A549 treated with Mapracorat at 1 μM for 4 hours (cell line): Measurements from ENCODE around the gene GOLGA8A. TPM values are rescaled to one million over a fixed set of nuclear protein-coding genes. Genes with fewer than 3 reads are reported as not detected.

Experiments used
- total RNA-seq: library from RNA; stranded (reverse); fragments of 200-300 nt; extraction: Qiagen RNA extraction; gene quantifications from 5 replicates; pipeline ENCODE4 v1.2.3, GENCODE V29; 2022

GOLGA8A gene, protein sequence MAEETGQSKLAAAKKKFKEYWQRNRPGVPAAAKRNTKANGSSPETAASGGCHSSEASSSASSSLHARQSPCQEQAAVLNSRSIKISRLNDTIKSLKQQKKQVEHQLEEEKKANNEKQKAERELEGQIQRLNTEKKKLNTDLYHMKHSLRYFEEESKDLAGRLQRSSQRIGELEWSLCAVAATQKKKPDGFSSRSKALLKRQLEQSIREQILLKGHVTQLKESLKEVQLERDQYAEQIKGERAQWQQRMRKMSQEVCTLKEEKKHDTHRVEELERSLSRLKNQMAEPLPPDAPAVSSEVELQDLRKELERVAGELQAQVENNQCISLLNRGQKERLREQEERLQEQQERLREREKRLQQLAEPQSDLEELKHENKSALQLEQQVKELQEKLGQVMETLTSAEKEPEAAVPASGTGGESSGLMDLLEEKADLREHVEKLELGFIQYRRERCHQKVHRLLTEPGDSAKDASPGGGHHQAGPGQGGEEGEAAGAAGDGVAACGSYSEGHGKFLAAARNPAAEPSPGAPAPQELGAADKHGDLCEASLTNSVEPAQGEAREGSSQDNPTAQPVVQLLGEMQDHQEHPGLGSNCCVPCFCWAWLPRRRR
- total RNA-seq, result 4.2 to 11.6 TPM (median 8.9 TPM) in 5 replicates

DNA sequence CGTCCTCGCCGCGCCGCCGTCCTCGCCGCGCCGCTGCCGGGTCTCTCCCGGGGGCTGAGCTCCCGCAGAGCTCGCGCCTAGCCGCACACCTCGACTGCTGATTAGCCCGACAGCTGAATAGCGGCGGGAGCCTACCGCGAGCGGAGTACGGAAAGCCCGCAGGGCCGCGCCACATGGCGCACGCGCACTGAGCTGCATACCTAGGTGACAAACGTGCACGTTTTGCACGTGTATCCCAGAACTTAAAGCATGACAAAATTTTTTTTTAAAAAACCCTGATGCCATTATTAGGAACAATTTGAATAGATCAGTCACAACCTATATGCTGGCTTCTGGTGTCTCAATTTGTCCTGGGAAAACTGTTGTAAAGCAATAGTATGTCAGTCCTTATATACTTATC lies at the start of gene GOLGA8A:
TSS of gene GOLGA8A (minus strand) at position 122 of the 400 bp plus-strand sequence. CDS start 48,117 bp downstream, outside the sequence.

Other genes with a start within 250 kb of the GOLGA8A start
- 24.0 to 33.2 TPM (median 31.4 TPM) in 5 replicates for gene KATNBL1, start 227.7 kb downstream of the GOLGA8A start, total RNA-seq
- gene EMC4, start 212.8 kb downstream of the GOLGA8A start, total RNA-seq, result 192 to 195 TPM (median 193 TPM) in 5 replicates
- gene SLC12A6, start 100.0 kb downstream of the GOLGA8A start, total RNA-seq, result 4.3 to 6.5 TPM (median 6.3 TPM) in 5 replicates
- gene NOP10, start 94.7 kb downstream of the GOLGA8A start, total RNA-seq, result 524 to 603 TPM (median 535 TPM) in 5 replicates
- gene NUTM1, start 94.5 kb downstream of the GOLGA8A start, total RNA-seq, result not detected in 5 replicates
- 45.7 to 64.3 TPM (median 61.5 TPM) in 5 replicates for gene LPCAT4, start 70.6 kb downstream of the GOLGA8A start, total RNA-seq
- 14.3 to 23.6 TPM (median 17.6 TPM) in 5 replicates for gene GOLGA8B, start 145.8 kb upstream of the GOLGA8A start, total RNA-seq